Body of pancreas (tissue), 4 donors: ENCODE results near the gene GATA2. TPM values are rescaled to one million over a fixed set of nuclear protein-coding genes. Genes with fewer than 3 reads are reported as not detected.

Experiments
- ATAC-seq: fragments of 150-250 bp; one replicate; pipeline ENCODE4 v1.9.1; 2016
- DNase-seq, 4 donors: peaks; one replicate each; pipeline ENCODE4 v3.0.0-alpha.2; 2019
- H3K27ac ChIP-seq, 4 donors: fragments of 200-600 bp; sonication (generic); 1 replicate in 3 of 4; 2 replicates in 1 of 4; pipeline versions ENCODE4 v1.5.1 to v1.6.1; 2016 to 2019; ENCODE audit warnings: mild to moderate bottlenecking in 1 of 4, mixed read lengths in 1 of 4, moderate library complexity in 1 of 4
- H3K27me3 ChIP-seq, 2 donors: fragments of 200-600 bp; sonication (generic); one replicate each; pipeline ENCODE4 v1.6.0; 2016; ENCODE audit warnings: mild to moderate bottlenecking in 1 of 2
- H3K36me3 ChIP-seq, 2 donors: fragments of 200-600 bp; sonication (generic); replicated peaks in 1 of 2; 2 replicates each; pipeline ENCODE4 v1.5.1; 2016; ENCODE audit warnings: low read depth in 2 of 2; ENCODE audit not compliant: insufficient read depth in 1 of 2
- H3K4me1 ChIP-seq: fragments of 200-600 bp; sonication (generic); one replicate; pipeline ENCODE4 v1.6.0; 2016
- H3K4me3 ChIP-seq, 2 donors: fragments of 200-600 bp; sonication (generic); 1 replicate in 1 of 2; 2 replicates in 1 of 2; pipeline ENCODE4 v1.5.1; 2016 to 2019
- H3K9me3 ChIP-seq, 3 donors: fragments of 200-600 bp; sonication (generic); 1 replicate in 2 of 3; 2 replicates in 1 of 3; pipeline ENCODE4 v1.5.1; 2016
- POLR2A ChIP-seq, 3 donors: fragments of 450-650 bp; IDR thresholded peaks; one replicate each; pipeline ENCODE4 v1.6.1; 2016; ENCODE audit warnings: antibody characterized with exemption in 3 of 3, mild to moderate bottlenecking in 2 of 3
- WGBS, 2 donors: methylation state at CpG; one replicate each; pipeline ENCODE4 v1.1.5; 2017; 5-methylcytosine and 5-hydroxymethylcytosine counted together
- intact Hi-C: fragments of 100-400 bp; cut with DNase I; formaldehyde crosslinking; loops from one replicate; pipeline ENCODE4 v1.15.1; 2023
- total RNA-seq, 2 donors: library from RNA; depleted of rRNA; stranded (reverse); fragments of >200 nt; gene quantifications; one replicate each; pipeline ENCODE4 v1.1.0, GENCODE V29; 2016
- TF ChIP-seq, protein P1 (sequence below), 7 experiments: fragments of 450-650 bp in 4 of 7; fragments of 200-600 bp in 3 of 7; sonication (generic) in 3 of 7; IDR thresholded peaks; one replicate each; pipeline ENCODE4 v1.5.1; 2016 to 2019; ENCODE audit warnings: antibody characterized with exemption in 7 of 7

Gene GATA2
- total RNA-seq, 2 donors from 2014 or later, result 11.7 to 12.9 TPM

DNA sequence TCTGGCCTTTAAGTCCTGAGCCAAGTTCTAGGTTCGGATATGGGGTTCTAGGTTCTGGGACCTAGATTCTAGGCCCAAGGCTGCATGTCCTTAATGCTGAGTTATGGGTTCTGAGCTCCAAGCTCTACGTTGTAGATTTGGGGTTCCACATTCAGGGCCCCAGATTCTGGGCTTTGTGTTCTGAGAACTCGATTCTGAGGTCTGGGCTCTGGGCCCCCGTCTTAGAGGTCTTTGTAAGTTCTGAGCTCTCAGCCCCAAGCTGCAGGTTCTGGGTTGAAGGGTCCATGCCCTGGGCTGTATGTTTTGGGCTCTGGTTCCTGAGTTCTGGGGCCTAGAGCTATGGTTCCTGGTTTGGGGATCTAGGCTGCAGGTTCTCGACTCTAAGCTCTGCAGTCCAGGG lies 16.3 kb downstream of the GATA2 start:
- H3K4me3 ChIP-seq, result no peak overlapping the region
- WGBS, 2 donors, result 86 to 92% methylated on average over 2 to 5 of the region's 5 CpGs
- TF ChIP-seq, protein P1, sequence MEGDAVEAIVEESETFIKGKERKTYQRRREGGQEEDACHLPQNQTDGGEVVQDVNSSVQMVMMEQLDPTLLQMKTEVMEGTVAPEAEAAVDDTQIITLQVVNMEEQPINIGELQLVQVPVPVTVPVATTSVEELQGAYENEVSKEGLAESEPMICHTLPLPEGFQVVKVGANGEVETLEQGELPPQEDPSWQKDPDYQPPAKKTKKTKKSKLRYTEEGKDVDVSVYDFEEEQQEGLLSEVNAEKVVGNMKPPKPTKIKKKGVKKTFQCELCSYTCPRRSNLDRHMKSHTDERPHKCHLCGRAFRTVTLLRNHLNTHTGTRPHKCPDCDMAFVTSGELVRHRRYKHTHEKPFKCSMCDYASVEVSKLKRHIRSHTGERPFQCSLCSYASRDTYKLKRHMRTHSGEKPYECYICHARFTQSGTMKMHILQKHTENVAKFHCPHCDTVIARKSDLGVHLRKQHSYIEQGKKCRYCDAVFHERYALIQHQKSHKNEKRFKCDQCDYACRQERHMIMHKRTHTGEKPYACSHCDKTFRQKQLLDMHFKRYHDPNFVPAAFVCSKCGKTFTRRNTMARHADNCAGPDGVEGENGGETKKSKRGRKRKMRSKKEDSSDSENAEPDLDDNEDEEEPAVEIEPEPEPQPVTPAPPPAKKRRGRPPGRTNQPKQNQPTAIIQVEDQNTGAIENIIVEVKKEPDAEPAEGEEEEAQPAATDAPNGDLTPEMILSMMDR (IDR thresholded peaks at IDR 0.05), result no peak
- no peak for TF ChIP-seq POLR2A (IDR thresholded peaks at IDR 0.05)
- intact Hi-C loops, result no loop called here
- H3K27ac ChIP-seq, result no peak overlapping the region
- H3K36me3 ChIP-seq, result no peaks in the 10 kb centered on the region
- H3K4me1 ChIP-seq, result peaks cover 18% of the 10 kb centered on the region
- DNase-seq, result no peak
- no peaks in the 10 kb centered on the region for H3K27me3 ChIP-seq
- no peaks in the 10 kb centered on the region for H3K9me3 ChIP-seq
- ATAC-seq, result no peak

DNA sequence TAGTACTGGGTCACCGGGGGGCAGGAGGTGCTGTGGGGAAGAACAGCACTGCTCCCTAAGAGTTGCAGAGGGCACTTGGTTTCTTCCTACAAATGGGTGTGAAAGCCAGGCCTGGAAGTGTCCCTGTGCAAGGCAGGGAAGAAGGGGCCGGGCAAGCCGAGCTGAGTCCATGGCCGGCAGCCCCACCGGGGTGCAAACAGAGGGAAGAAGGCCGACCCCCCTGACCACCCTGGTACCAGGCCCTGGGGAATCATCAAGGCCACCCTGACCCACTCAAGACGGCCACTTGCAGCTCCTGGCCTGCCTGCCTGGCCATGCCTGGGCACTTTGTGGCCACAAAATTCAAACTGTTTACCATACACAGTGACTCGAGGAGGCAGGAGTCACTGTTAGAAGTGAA lies 17.6 kb downstream of the GATA2 start:
- Histone ChIP-seq H3K27ac (no peak overlapping the region), H3K36me3 (no peaks in the 10 kb centered on the region), H3K27me3 (no peaks in the 10 kb centered on the region), H3K4me1 (peaks cover 18% of the 10 kb centered on the region), H3K9me3 (no peaks in the 10 kb centered on the region), H3K4me3 (no peak overlapping the region)
- WGBS, 2 donors, result 83 to 93% methylated on average over 8 of the region's 8 CpGs
- intact Hi-C loops, result no loop called here
- ATAC-seq, result no peak
- no peak for DNase-seq
- TF ChIP-seq, protein P1 (IDR thresholded peaks at IDR 0.05), result no peak
- no peak for TF ChIP-seq POLR2A (IDR thresholded peaks at IDR 0.05)

DNA sequence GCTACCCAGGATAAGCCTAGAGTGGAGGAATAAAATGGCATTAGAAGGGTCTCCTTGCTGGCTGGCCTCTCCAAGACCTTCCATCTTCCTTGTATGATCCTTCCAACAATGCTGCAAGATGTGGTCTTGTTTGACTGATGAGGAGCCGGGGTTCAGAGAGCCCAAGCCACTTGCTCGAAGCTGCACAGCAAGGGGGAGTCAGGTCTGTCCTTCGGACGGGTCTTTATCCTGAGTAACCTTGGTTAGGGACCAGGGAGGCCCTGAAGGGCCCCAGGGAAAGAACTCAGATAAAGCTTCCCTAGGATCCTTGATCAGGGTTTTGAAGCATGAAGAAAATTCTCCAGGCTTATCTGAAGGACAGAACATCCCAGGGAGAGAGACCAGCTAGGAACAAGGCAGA lies 19.3 kb downstream of the GATA2 start:
- ATAC-seq, result no peak
- Histone ChIP-seq H3K27ac (peak overlapping the region; percentile 50 to 63 (median 58)), H3K4me1 (peaks cover 18% of the 10 kb centered on the region), H3K36me3 (no peaks in the 10 kb centered on the region), H3K27me3 (no peaks in the 10 kb centered on the region), H3K4me3 (no peak overlapping the region), H3K9me3 (no peaks in the 10 kb centered on the region)
- 52 to 68% methylated on average over 4 of the region's 4 CpGs for WGBS, 2 donors
- intact Hi-C loops, result no loop called here
- TF ChIP-seq, protein P1 (IDR thresholded peaks at IDR 0.05), result no peak
- DNase-seq, result no peak

DNA sequence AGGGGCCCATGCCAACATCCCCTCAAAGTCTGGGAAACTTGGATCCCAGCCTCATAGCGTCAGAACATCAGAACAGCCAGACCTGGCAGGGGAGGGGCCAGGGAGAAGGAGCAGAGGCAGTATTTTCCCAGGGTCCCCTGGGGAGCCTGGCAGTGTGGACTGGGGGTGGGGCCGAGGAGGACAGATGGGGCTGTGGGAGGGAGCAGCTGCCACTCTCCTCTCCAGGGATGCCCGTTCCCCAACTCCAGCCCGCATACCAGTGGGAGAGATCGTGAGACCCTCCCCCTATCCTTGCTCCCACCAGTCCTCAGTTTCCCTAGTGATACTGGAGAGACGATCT lies 19.9 kb downstream of the GATA2 start:
- Histone ChIP-seq H3K4me1 (peaks cover 18% of the 10 kb centered on the region), H3K36me3 (no peaks in the 10 kb centered on the region), H3K9me3 (no peaks in the 10 kb centered on the region), H3K4me3 (no peak overlapping the region), H3K27ac (peak overlapping the region; percentile 50 to 63 (median 58)), H3K27me3 (no peaks in the 10 kb centered on the region)
- TF ChIP-seq, protein P1 (IDR thresholded peaks at IDR 0.05), result no peak
- TF ChIP-seq POLR2A (IDR thresholded peaks at IDR 0.05), result no peak
- peak; percentile 45 for ATAC-seq
- intact Hi-C loops, result no loop called here
- 6 to 39% methylated on average over 2 to 6 of the region's 6 CpGs for WGBS, 2 donors
- peak in 3 of 4 donors; percentile 43 to 72 (median 72) for DNase-seq

DNA sequence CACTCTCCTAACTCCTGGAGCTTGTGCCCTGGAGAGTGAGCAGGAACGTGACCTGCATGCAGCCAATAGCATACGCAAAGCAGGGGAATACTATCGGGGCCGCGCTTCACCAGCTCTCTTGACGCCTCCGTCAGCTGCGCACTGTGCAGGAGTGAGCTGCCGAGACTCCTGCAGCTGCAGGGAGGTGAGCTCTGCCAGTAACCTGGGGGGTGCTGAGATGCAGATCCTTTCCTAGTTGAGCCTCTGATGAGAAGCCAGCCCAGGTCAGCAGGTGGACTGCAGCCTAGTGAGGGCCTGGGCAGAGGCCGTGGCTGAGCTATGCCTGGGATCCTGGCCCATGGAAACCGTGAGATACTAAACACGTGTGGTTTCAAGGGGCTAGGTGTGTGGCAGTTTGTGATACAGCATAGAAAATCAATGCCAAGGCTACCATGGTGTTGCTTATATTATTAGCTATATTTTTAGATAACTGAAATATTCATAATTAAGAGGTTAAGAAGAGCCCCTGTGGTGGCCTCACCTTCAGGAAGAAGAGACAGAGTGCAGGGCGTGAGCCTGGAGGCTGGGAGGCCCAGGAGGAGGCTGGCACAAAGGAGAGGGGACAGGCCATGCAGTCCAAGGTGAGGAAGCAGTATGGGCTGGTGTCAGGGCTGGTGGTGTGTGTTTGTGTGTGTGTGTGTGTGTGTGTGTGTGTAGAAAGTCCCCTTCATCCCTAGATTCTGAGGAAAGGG lies 20.4 kb downstream of the GATA2 start:
- intact Hi-C loops, result no loop called here
- H3K9me3 ChIP-seq, result no peaks in the 10 kb centered on the region
- 22 to 52% methylated on average over 12 to 13 of the region's 13 CpGs for whole genome bisulfite sequencing, 2 donors
- peak overlapping the region; percentile 50 to 63 (median 58) for H3K27ac ChIP-seq
- DNase-seq (peak; percentile 74 to 91 (median 90)), ATAC-seq (peak; percentile 89)
- H3K4me1 ChIP-seq, result peaks cover 18% of the 10 kb centered on the region
- TF ChIP-seq, protein P1 (IDR thresholded peaks at IDR 0.05), result peak in 2 of 7 experiments; percentile 10 to 13
- peak in 2 of 3 donors; percentile 30 to 33 for TF ChIP-seq POLR2A (IDR thresholded peaks at IDR 0.05)
- H3K4me3 ChIP-seq, result no peak overlapping the region
- H3K27me3 ChIP-seq, result no peaks in the 10 kb centered on the region
- H3K36me3 ChIP-seq, result no peaks in the 10 kb centered on the region
